ENCODE results near the gene PRKAG1.

Gene PRKAG1

GRCh38 chr12:49013428-49013827 is 5.1 kb downstream of the PRKAG1 start:
- Histone ChIP-seq H3K27ac (ENCODE audit: low read depth, low read length) (no peak overlapping the region), H3K4me1 (ENCODE audit: control insufficient read depth in 5 of 5, insufficient read depth in 5 of 5, low read length in 5 of 5) (peaks cover 0 to 15% (median 13%) of the 10 kb centered on the region in 5 donors), H3K27me3 (ENCODE audit: control insufficient read depth in 5 of 5, insufficient read depth in 4 of 5, low read length in 5 of 5) (no peaks in the 10 kb centered on the region), H3K9ac (ENCODE audit: low read length in 5 of 5) (no peak overlapping the region), H3K36me3 (ENCODE audit: control insufficient read depth in 5 of 5, insufficient read depth in 5 of 5, low read length in 5 of 5) (peaks cover 15 to 39% (median 30%) of the 10 kb centered on the region in 5 donors), H3K9me3 (ENCODE audit: control insufficient read depth in 5 of 5, low read length in 5 of 5) (no peaks in the 10 kb centered on the region), H3K4me3 (ENCODE audit: low read depth in 1 of 5, low read length in 5 of 5) (no peak overlapping the region)

DNA sequence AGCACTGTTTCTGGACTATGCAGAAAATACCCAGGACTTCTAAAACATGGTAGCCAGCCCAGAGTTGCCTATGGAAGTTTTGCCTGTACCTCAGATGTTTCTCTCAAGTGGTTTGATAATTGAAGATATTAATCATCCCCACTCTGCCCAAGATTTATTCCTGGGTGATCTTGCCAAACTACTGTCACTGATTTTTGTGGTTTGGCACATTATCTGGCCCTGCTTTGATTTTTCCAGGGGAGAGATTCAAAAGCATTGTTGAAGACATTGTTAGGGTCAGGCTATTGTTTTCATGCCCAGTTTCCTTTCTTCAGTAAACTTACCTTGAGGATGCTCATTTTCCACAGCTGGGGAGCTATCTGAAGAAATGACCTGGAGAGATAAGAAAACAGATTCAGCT is 5.8 kb downstream of the PRKAG1 start:
- H3K27ac ChIP-seq (ENCODE audit: low read depth, low read length), result no peak overlapping the region
- no peaks in the 10 kb centered on the region for H3K27me3 ChIP-seq (ENCODE audit: control insufficient read depth in 5 of 5, insufficient read depth in 4 of 5, low read length in 5 of 5)
- H3K36me3 ChIP-seq (ENCODE audit: control insufficient read depth in 5 of 5, insufficient read depth in 5 of 5, low read length in 5 of 5), result peaks cover 16 to 41% (median 33%) of the 10 kb centered on the region in 5 donors
- H3K4me3 ChIP-seq (ENCODE audit: low read depth in 1 of 5, low read length in 5 of 5), result no peak overlapping the region
- H3K4me1 ChIP-seq (ENCODE audit: control insufficient read depth in 5 of 5, insufficient read depth in 5 of 5, low read length in 5 of 5), result peaks cover 0 to 10% (median 7%) of the 10 kb centered on the region in 5 donors
- H3K9me3 ChIP-seq (ENCODE audit: control insufficient read depth in 5 of 5, low read length in 5 of 5), result no peaks in the 10 kb centered on the region
- no peak overlapping the region for H3K9ac ChIP-seq (ENCODE audit: low read length in 5 of 5)

DNA sequence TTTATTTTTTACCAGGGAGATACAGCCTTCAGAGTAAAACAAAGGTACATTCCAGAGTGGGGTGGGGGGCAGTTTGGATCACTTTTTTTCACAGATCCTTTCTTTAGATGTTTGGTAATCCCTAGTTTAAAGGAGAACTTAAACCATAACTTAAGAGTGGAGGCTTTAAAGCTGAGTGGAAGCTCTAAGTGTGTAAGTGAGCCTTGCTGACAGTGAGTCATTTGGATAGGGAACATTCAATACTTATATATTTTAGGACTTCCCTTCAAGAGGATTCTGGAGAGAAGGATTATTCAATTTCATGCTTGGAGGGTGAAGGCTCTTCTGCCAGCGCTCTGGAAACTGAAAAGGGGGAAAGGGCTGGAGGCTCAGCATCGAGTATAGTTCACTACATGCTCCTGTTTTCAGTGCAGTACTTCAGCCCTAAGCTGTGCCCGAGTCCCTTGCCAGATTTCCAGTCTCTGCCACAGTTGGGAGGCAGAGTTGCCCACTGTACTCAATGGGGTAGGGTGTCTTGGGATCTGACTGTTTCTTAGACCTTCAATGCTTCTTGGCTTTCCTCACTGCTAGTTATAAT is 8.4 kb downstream of the PRKAG1 start:
- Histone ChIP-seq H3K27me3 (ENCODE audit: control insufficient read depth in 5 of 5, insufficient read depth in 4 of 5, low read length in 5 of 5) (no peaks in the 10 kb centered on the region), H3K9ac (ENCODE audit: low read length in 5 of 5) (no peak overlapping the region), H3K36me3 (ENCODE audit: control insufficient read depth in 5 of 5, insufficient read depth in 5 of 5, low read length in 5 of 5) (peaks cover 23 to 47% (median 36%) of the 10 kb centered on the region in 5 donors), H3K4me1 (ENCODE audit: control insufficient read depth in 5 of 5, insufficient read depth in 5 of 5, low read length in 5 of 5) (no peaks in the 10 kb centered on the region), H3K27ac (ENCODE audit: low read depth, low read length) (no peak overlapping the region), H3K4me3 (ENCODE audit: low read depth in 1 of 5, low read length in 5 of 5) (no peak overlapping the region), H3K9me3 (ENCODE audit: control insufficient read depth in 5 of 5, low read length in 5 of 5) (no peaks in the 10 kb centered on the region)

- Histone ChIP-seq H3K4me3 (ENCODE audit: low read depth in 1 of 5, low read length in 5 of 5) (no peak overlapping the region), H3K4me1 (ENCODE audit: control insufficient read depth in 5 of 5, insufficient read depth in 5 of 5, low read length in 5 of 5) (no peaks in the 10 kb centered on the region), H3K9me3 (ENCODE audit: control insufficient read depth in 5 of 5, low read length in 5 of 5) (no peaks in the 10 kb centered on the region), H3K27ac (ENCODE audit: low read depth, low read length) (no peak overlapping the region), H3K27me3 (ENCODE audit: control insufficient read depth in 5 of 5, insufficient read depth in 4 of 5, low read length in 5 of 5) (peaks cover 0 to 2% (median 0%) of the 10 kb centered on the region in 5 donors), H3K36me3 (ENCODE audit: control insufficient read depth in 5 of 5, insufficient read depth in 5 of 5, low read length in 5 of 5) (peaks cover 32 to 60% (median 49%) of the 10 kb centered on the region in 5 donors), H3K9ac (ENCODE audit: low read length in 5 of 5) (no peak overlapping the region)
Measured at GRCh38 chr12:49008943-49009342, 9.6 kb downstream of the PRKAG1 start.

DNA sequence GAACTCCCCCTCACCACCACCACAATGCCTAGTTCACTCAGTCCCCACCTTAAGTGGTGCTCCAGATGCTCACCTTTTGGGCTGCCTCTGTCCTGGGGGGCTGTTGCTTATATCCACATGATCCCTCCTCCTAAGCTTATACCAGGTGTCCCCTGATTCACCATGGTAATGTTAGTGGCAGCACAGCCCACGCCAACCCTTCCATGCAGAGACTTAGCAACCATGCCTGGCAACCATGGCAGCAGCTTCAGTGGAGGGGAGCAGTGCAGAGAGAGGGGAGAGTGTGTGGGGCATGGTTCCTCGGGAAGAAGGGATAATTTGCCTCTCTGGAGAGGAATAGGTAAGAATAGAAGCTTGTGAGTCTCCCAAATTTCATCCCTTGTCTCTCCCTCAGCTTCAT is 18.2 kb downstream of the PRKAG1 start:
- Histone ChIP-seq H3K27ac (ENCODE audit: low read depth, low read length) (no peak overlapping the region), H3K27me3 (ENCODE audit: control insufficient read depth in 5 of 5, insufficient read depth in 4 of 5, low read length in 5 of 5) (peaks cover 18 to 52% (median 24%) of the 10 kb centered on the region in 5 donors), H3K9ac (ENCODE audit: low read length in 5 of 5) (no peak overlapping the region), H3K4me3 (ENCODE audit: low read depth in 1 of 5, low read length in 5 of 5) (no peak overlapping the region), H3K9me3 (ENCODE audit: control insufficient read depth in 5 of 5, low read length in 5 of 5) (no peaks in the 10 kb centered on the region), H3K36me3 (ENCODE audit: control insufficient read depth in 5 of 5, insufficient read depth in 5 of 5, low read length in 5 of 5) (peaks cover 10 to 52% (median 47%) of the 10 kb centered on the region in 5 donors), H3K4me1 (ENCODE audit: control insufficient read depth in 5 of 5, insufficient read depth in 5 of 5, low read length in 5 of 5) (peaks cover 2 to 39% (median 34%) of the 10 kb centered on the region in 5 donors)

DNA sequence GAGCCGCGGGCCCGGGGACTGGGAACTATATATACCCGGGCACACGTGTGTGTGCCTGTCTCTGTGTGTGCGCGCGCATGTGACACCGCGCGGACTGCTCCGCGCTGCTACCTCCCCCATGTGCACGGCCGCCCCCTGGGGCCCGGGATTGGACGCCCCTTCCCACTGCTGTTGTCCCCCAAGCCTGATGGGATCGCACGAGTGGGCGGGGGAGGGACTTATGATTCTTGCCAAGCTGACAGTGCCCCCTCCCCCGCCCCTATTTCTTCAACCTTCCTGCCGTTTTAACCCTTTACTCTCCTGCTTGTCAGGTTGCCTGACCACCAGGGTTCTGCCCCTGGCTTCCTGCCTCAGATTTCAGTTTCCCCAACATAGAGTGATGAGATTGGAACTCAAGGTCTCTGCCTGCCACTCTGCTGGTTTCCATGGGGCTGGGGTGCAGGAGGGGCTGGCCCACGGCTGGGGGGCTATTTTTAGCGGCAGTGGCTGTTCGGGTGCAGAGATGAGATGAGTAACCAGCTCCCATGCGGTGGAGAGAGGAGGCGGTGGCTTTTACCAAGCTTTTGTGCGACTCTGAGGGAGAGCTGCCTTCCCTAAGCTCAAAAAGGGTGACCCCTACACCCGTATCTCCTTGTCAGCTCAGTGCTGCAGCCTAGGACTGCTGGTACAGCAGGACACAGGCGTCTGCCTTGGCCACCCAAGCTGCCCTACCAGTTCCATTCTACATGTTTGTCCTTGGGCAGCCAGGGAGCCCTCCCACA is 19.0 kb downstream of the PRKAG1 start, which contains the start of gene DDN:
DDN (minus strand) TSS at position 5 of the 761 bp plus-strand sequence. CDS start 88 bp downstream, outside the sequence.
- peaks cover 3 to 44% (median 39%) of the 10 kb centered on the region in 5 donors for H3K36me3 ChIP-seq (ENCODE audit: control insufficient read depth in 5 of 5, insufficient read depth in 5 of 5, low read length in 5 of 5)
- H3K27ac ChIP-seq (ENCODE audit: low read depth, low read length), result no peak within 1 kb of the TSS
- peaks cover 18 to 57% (median 26%) of the 10 kb centered on the region in 5 donors for H3K27me3 ChIP-seq (ENCODE audit: control insufficient read depth in 5 of 5, insufficient read depth in 4 of 5, low read length in 5 of 5)
- peaks cover 2 to 44% (median 39%) of the 10 kb centered on the region in 5 donors for H3K4me1 ChIP-seq (ENCODE audit: control insufficient read depth in 5 of 5, insufficient read depth in 5 of 5, low read length in 5 of 5)
- peak within 1 kb of the TSS; percentile 38 to 65 (median 53) for H3K4me3 ChIP-seq (ENCODE audit: low read depth in 1 of 5, low read length in 5 of 5)
- H3K9me3 ChIP-seq (ENCODE audit: control insufficient read depth in 5 of 5, low read length in 5 of 5), result no peaks in the 10 kb centered on the region
- peak within 1 kb of the TSS in 1 of 5 donors; percentile 43 for H3K9ac ChIP-seq (ENCODE audit: low read length in 5 of 5)

DNA sequence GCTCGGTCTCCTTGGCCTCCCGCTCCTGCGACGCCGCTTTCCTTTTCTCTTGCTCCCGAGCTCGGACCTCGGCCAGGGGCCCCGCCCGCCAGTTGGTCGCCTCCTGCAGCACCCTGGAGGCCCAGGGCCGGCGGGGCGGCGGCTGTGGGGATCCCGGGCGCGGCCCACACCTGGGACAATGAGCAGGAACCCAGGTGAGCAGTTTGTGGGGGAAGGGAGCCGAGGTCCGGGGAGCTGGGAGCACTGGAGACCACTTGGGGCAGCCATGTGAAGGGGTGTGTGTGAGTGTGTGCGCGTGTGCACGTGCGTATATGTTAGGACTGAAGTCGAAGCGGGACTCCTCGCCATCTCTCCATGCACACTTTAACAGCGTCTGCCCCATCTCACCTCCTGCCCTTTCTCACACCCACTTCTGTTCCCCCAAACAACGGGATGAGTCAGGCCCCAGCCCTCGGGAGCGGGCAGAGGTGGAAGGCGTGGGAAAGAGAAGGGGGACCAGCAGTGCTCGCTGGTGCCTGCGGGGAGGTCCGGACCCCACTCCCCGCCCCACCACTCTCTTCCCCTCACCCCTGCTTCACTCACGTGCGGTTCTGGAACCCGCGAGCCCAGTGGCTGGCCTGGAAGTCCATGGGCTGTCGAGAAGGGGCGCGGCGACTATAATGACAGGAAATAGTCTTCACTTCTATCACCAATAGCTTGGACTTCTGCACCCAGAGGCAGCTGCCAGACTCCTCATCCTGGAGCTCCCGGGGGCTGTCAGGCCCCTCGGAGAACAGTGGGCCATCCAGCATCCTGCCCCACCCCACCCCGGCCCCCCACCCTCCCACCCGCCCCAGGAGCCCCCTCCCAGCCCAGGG is 19.9 kb downstream of the PRKAG1 start:
- Histone ChIP-seq H3K4me3 (ENCODE audit: low read depth in 1 of 5, low read length in 5 of 5) (peak overlapping the region; percentile 38 to 65 (median 53)), H3K27ac (ENCODE audit: low read depth, low read length) (no peak overlapping the region), H3K36me3 (ENCODE audit: control insufficient read depth in 5 of 5, insufficient read depth in 5 of 5, low read length in 5 of 5) (peaks cover 0 to 36% (median 31%) of the 10 kb centered on the region in 5 donors), H3K4me1 (ENCODE audit: control insufficient read depth in 5 of 5, insufficient read depth in 5 of 5, low read length in 5 of 5) (peaks cover 2 to 44% (median 39%) of the 10 kb centered on the region in 5 donors), H3K9ac (ENCODE audit: low read length in 5 of 5) (peak overlapping the region in 1 of 5 donors; percentile 43), H3K9me3 (ENCODE audit: control insufficient read depth in 5 of 5, low read length in 5 of 5) (no peaks in the 10 kb centered on the region), H3K27me3 (ENCODE audit: control insufficient read depth in 5 of 5, insufficient read depth in 4 of 5, low read length in 5 of 5) (peaks cover 22 to 63% (median 29%) of the 10 kb centered on the region in 5 donors)

DNA sequence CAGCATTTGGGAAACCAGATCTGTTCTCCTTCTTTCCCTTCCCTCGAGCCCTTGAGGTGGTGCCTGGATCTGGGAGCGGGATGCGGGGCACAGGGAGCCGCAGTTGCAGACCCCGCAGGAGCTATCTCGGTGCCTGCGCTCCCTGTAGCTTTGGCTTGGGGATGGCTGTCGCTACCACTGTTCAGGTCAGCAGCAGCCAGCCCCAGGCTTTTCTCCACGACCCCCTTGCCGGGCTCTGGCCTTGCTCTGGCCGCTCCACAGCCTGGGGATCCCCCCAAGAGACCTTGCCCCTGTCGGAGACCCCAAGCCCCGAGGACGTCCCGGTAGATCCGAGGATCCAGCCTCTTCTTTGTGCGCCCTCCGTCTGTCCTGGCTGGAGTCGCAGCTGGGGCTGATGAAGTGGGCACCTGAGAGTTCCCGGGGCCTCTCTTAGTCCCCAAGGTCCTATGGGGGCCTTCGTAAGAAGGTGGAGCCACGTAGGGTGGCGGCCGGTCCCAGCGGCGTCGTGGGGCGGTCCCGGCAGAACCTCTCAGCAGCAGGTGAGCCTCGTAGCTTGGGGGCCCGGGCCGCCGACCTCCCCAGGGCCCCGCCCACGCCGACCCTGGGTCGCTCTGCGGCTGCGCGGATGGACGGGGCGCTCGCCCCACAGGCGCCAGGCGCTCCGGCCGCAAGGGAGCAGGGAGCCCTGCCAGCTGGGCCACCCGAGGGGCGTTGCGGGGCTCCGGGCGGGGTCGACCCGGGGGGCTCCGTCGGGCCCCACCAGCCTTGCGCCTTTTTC is 20.7 kb downstream of the PRKAG1 start:
- peak overlapping the region in 4 of 5 donors; percentile 38 to 65 (median 51) for H3K4me3 ChIP-seq (ENCODE audit: low read depth in 1 of 5, low read length in 5 of 5)

More for the DNA sequence above, 20.7 kb downstream of the PRKAG1 start:
- H3K9me3 ChIP-seq (ENCODE audit: control insufficient read depth in 5 of 5, low read length in 5 of 5), result no peaks in the 10 kb centered on the region
- peaks cover 25 to 57% (median 33%) of the 10 kb centered on the region in 5 donors for H3K27me3 ChIP-seq (ENCODE audit: control insufficient read depth in 5 of 5, insufficient read depth in 4 of 5, low read length in 5 of 5)
- H3K36me3 ChIP-seq (ENCODE audit: control insufficient read depth in 5 of 5, insufficient read depth in 5 of 5, low read length in 5 of 5), result peaks cover 0 to 28% (median 23%) of the 10 kb centered on the region in 5 donors
- H3K9ac ChIP-seq (ENCODE audit: low read length in 5 of 5), result peak overlapping the region in 2 of 5 donors; percentile 43 to 48
- H3K4me1 ChIP-seq (ENCODE audit: control insufficient read depth in 5 of 5, insufficient read depth in 5 of 5, low read length in 5 of 5), result peaks cover 2 to 44% (median 39%) of the 10 kb centered on the region in 5 donors
- H3K27ac ChIP-seq (ENCODE audit: low read depth, low read length), result no peak overlapping the region

Measured in subcutaneous abdominal adipose tissue (tissue), 5 donors.